ENCODE results near the gene SLAMF9. TPM values are rescaled to one million over a fixed set of nuclear protein-coding genes. Genes with fewer than 3 reads are reported as not detected.

The SLAMF9 gene
- total RNA-seq, 1 experiment from 2014 or later, result not detected

GRCh38 chr1:159957824-159958268 lies 3.8 kb upstream of the SLAMF9 start:
- ChIA-PET CTCF (interaction anchor here (1.2 to 1.5 kb wide), 2 partner anchors 12 to 49 kb away, joined by 4 to 9 read pairs; no protein-coding TSS in a partner anchor), RAD21 (ENCODE audit: low non-redundant PET in 1 of 2, low total read pairs in 2 of 2, uncharacterized antibody in 2 of 2, unreplicated experiment in 2 of 2) (no interaction called here), POLR2A (no interaction called here)
- no peak for TF ChIP-seq SIN3A (IDR thresholded peaks at IDR 0.05; ENCODE audit: low read depth)
- no peak for TF ChIP-seq ZFX (IDR thresholded peaks at IDR 0.05)
- TF ChIP-seq, protein P1, sequence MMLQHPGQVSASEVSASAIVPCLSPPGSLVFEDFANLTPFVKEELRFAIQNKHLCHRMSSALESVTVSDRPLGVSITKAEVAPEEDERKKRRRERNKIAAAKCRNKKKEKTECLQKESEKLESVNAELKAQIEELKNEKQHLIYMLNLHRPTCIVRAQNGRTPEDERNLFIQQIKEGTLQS (IDR thresholded peaks at IDR 0.05), result no peak
- TF ChIP-seq SRF (IDR thresholded peaks at IDR 0.05; ENCODE audit: low read depth), result no peak
- no peak for TF ChIP-seq ELF1 (IDR thresholded peaks at IDR 0.05; ENCODE audit: borderline replicate concordance, low read depth)
- TF ChIP-seq POLR2AphosphoS5 (IDR thresholded peaks at IDR 0.05; ENCODE audit: low read depth, low read length), result no peak
- TF ChIP-seq, protein P2, sequence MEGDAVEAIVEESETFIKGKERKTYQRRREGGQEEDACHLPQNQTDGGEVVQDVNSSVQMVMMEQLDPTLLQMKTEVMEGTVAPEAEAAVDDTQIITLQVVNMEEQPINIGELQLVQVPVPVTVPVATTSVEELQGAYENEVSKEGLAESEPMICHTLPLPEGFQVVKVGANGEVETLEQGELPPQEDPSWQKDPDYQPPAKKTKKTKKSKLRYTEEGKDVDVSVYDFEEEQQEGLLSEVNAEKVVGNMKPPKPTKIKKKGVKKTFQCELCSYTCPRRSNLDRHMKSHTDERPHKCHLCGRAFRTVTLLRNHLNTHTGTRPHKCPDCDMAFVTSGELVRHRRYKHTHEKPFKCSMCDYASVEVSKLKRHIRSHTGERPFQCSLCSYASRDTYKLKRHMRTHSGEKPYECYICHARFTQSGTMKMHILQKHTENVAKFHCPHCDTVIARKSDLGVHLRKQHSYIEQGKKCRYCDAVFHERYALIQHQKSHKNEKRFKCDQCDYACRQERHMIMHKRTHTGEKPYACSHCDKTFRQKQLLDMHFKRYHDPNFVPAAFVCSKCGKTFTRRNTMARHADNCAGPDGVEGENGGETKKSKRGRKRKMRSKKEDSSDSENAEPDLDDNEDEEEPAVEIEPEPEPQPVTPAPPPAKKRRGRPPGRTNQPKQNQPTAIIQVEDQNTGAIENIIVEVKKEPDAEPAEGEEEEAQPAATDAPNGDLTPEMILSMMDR (IDR thresholded peaks at IDR 0.05 in 2 of 3, conservative IDR thresholded peaks at IDR 0.05 in 1 of 3; ENCODE audit: borderline replicate concordance in 1 of 3, insufficient read depth in 1 of 3, low read depth in 2 of 3, low read length in 2 of 3), result no peak
- no peak for TF ChIP-seq YY1 (IDR thresholded peaks at IDR 0.05; ENCODE audit: extremely low read depth, insufficient replicate concordance, low read depth, low read length)
- TF ChIP-seq JUND (IDR thresholded peaks at IDR 0.05), result no peak
- ATAC-seq (no peak), DNase-seq (ENCODE audit: low read depth, low spot score) (no peak)
- no peaks in the 10 kb centered on the region for H3K9me3 ChIP-seq (ENCODE audit: control insufficient read depth in 1 of 2, insufficient read depth in 1 of 2, low read depth in 1 of 2, low read length in 2 of 2)
- no peaks in the 10 kb centered on the region for H3K9me2 ChIP-seq (ENCODE audit: insufficient read depth)
- peaks cover 6% of the 10 kb centered on the region for H3K27me3 ChIP-seq (ENCODE audit: insufficient read depth, low read length)
- no peaks in the 10 kb centered on the region for H4K20me1 ChIP-seq (ENCODE audit: insufficient read depth)
- intact Hi-C loops (cut with micrococcal nuclease), result no loop called here
- H3K4me1 ChIP-seq (ENCODE audit: control insufficient read depth in 1 of 2, insufficient read depth in 2 of 2, low read length in 2 of 2), result peaks cover 6 to 24% of the 10 kb centered on the region in 2 experiments; a peak in 3 of 4 replicates
- no peaks in the 10 kb centered on the region for H3K79me2 ChIP-seq (ENCODE audit: insufficient read depth, low read length)
- BruUV-seq (replicated peaks), result no TSS peak
- no peak overlapping the region for H3K9ac ChIP-seq (ENCODE audit: low read length)
- H3K4me2 ChIP-seq (ENCODE audit: low read length), result no peak overlapping the region
- no peak overlapping the region for H3K4me3 ChIP-seq (replicated peaks in 1 of 2; ENCODE audit: low read depth in 1 of 2, low read length in 2 of 2)
- H3K27ac ChIP-seq (ENCODE audit: low read depth, low read length), result no peak overlapping the region
- H2AFZ ChIP-seq (ENCODE audit: low read depth, low read length, poor library complexity, severe bottlenecking), result no peak overlapping the region
- no peaks in the 10 kb centered on the region for H3K36me3 ChIP-seq (ENCODE audit: control insufficient read depth in 1 of 2, insufficient read depth in 2 of 2, low read length in 2 of 2)
